Stomach (tissue), 4 donors: Measurements from ENCODE around the gene DNAH6.

Experiments used
- CTCF ChIP-seq, 7 experiments: fragments of 450-650 bp in 4 of 7; fragments of 200-600 bp in 3 of 7; sonication (generic) in 3 of 7; IDR thresholded peaks; one replicate each; pipeline ENCODE4 v1.5.1; 2016 to 2019; ENCODE audit warnings: antibody characterized with exemption in 7 of 7, control low read depth in 2 of 7, mild to moderate bottlenecking in 1 of 7
- EP300 ChIP-seq: sonication (generic); formaldehyde crosslinking; IDR thresholded peaks from one replicate; pipeline ENCODE4 v1.6.1; 2017; ENCODE audit warnings: antibody characterized with exemption
- POLR2A ChIP-seq, 4 donors: fragments of 450-650 bp; IDR thresholded peaks; one replicate each; pipeline ENCODE4 v1.6.1; 2016; ENCODE audit warnings: antibody characterized with exemption in 4 of 4, control low read depth in 2 of 4, mild to moderate bottlenecking in 1 of 4, moderate library complexity in 1 of 4
- POLR2AphosphoS5 ChIP-seq, 3 donors: sonication (generic); formaldehyde crosslinking; IDR thresholded peaks; one replicate each; pipeline ENCODE4 v1.6.1; 2016; ENCODE audit warnings: antibody characterized with exemption in 3 of 3

GRCh38 chr2:84801811-84802210, 285.5 kb downstream of the DNAH6 start:
- TF ChIP-seq POLR2AphosphoS5 (IDR thresholded peaks at IDR 0.05) (no peak), CTCF (IDR thresholded peaks at IDR 0.05) (no peak), POLR2A (IDR thresholded peaks at IDR 0.05) (no peak), EP300 (no peak)
